Liver (tissue), 9 donors: ENCODE data around the gene PHF19. TPM values are rescaled to one million over a fixed set of nuclear protein-coding genes. Genes with fewer than 3 reads are reported as not detected.

Experiments
- DNase-seq: peaks from one replicate; pipeline ENCODE4 v3.0.0-alpha.2; 2017; ENCODE audit warnings: low spot score
- H3K27ac ChIP-seq, 2 donors: one replicate each; pipeline ENCODE4 v1.7.0; 2013; ENCODE audit warnings: inconsistent platforms in 2 of 2, low read length in 2 of 2, control low read depth in 1 of 2, low read depth in 1 of 2, mild to moderate bottlenecking in 1 of 2
- H3K27me3 ChIP-seq, 4 donors: one replicate each; pipeline versions ENCODE4 v1.6.1 to v1.7.0; 2013; ENCODE audit warnings: low read length in 3 of 4, inconsistent platforms in 1 of 4, mild to moderate bottlenecking in 1 of 4, moderate library complexity in 1 of 4; ENCODE audit not compliant: control insufficient read depth in 4 of 4, insufficient read depth in 4 of 4
- H3K36me3 ChIP-seq, 4 donors: one replicate each; pipeline versions ENCODE4 v1.6.1 to v1.7.0; 2013; ENCODE audit warnings: low read length in 3 of 4, mild to moderate bottlenecking in 3 of 4, low read depth in 1 of 4, moderate library complexity in 1 of 4; ENCODE audit not compliant: control insufficient read depth in 4 of 4, insufficient read depth in 3 of 4
- H3K4me1 ChIP-seq, 4 donors: one replicate each; pipeline versions ENCODE4 v1.6.1 to v1.7.0; 2013; ENCODE audit warnings: low read length in 3 of 4, mild to moderate bottlenecking in 3 of 4, moderate library complexity in 1 of 4; ENCODE audit not compliant: control insufficient read depth in 4 of 4, insufficient read depth in 4 of 4
- H3K4me3 ChIP-seq, 3 donors: one replicate each; pipeline versions ENCODE4 v1.6.1 to v1.7.0; 2013; ENCODE audit warnings: low read length in 3 of 3, control low read depth in 1 of 3, low read depth in 1 of 3, mild to moderate bottlenecking in 1 of 3
- H3K9ac ChIP-seq, 2 donors: one replicate each; pipeline ENCODE4 v1.7.0; 2013; ENCODE audit warnings: low read length in 2 of 2, mild to moderate bottlenecking in 2 of 2, moderate library complexity in 2 of 2, control low read depth in 1 of 2, low read depth in 1 of 2
- H3K9me3 ChIP-seq, 4 donors: one replicate each; pipeline versions ENCODE4 v1.6.1 to v1.7.0; 2013; ENCODE audit warnings: low read length in 3 of 4; ENCODE audit not compliant: control insufficient read depth in 4 of 4
- ATF3 ChIP-seq: IDR thresholded peaks from 2 replicates; pipeline ENCODE4 v1.6.1; 2016; ENCODE audit warnings: antibody characterized with exemption
- CTCF ChIP-seq: fragments of 150-350 bp; IDR thresholded peaks from 2 replicates; pipeline ENCODE4 v1.5.1; 2017; ENCODE audit warnings: improper control_type of control experiment, low read depth, low read length; ENCODE audit not compliant: missing input control
- FOXA1 ChIP-seq: IDR thresholded peaks from 2 replicates; pipeline ENCODE4 v1.6.1; 2016; ENCODE audit warnings: antibody characterized with exemption
- FOXA2 ChIP-seq: IDR thresholded peaks from 2 replicates; pipeline ENCODE4 v1.6.1; 2016; ENCODE audit warnings: antibody characterized with exemption
- JUND ChIP-seq, 2 donors: IDR thresholded peaks; 2 replicates each; pipeline ENCODE4 v1.6.1; 2016; ENCODE audit warnings: antibody characterized with exemption in 2 of 2
- NR2F2 ChIP-seq: IDR thresholded peaks from 2 replicates; pipeline ENCODE4 v1.6.1; 2016; ENCODE audit warnings: antibody characterized with exemption
- RAD21 ChIP-seq, 2 donors: IDR thresholded peaks; 2 replicates each; pipeline ENCODE4 v1.6.1; 2016; ENCODE audit warnings: antibody characterized with exemption in 2 of 2, mild to moderate bottlenecking in 2 of 2
- REST ChIP-seq: IDR thresholded peaks from 2 replicates; pipeline ENCODE4 v1.6.1; 2016; ENCODE audit warnings: antibody characterized with exemption, mild to moderate bottlenecking
- RXRA ChIP-seq, 2 donors: IDR thresholded peaks; 2 replicates each; pipeline ENCODE4 v1.6.1; 2017 to 2018; ENCODE audit warnings: antibody characterized with exemption in 2 of 2, mild to moderate bottlenecking in 1 of 2
- SP1 ChIP-seq: IDR thresholded peaks from 2 replicates; pipeline ENCODE4 v1.6.1; 2018; ENCODE audit warnings: antibody characterized with exemption, mild to moderate bottlenecking
- WGBS: extraction: QIAGEN DNeasy Blood & Tissue Kit; methylation state at CpG from one replicate; pipeline ENCODE4 v1.1.7; 2013; 5-methylcytosine and 5-hydroxymethylcytosine counted together
- polyA plus RNA-seq, 2 donors: library from polyadenylated mRNA; stranded (reverse) in 1 of 2; unstranded in 1 of 2; fragments of 200-250 nt in 1 of 2; fragments of >200 nt in 1 of 2; fragmentation: Nextera tagmentation in 1 of 2; extraction: Ambion mirVana in 1 of 2; gene quantifications; one replicate each; pipeline versions ENCODE4 v1.2.1 to v1.2.3, GENCODE V29; 2013 to 2015
- total RNA-seq, 2 donors: library from RNA; depleted of rRNA; stranded (reverse); fragments of >200 nt; gene quantifications; one replicate each; pipeline ENCODE4 v1.2.3, GENCODE V29; 2014
- TF ChIP-seq, protein P1 (sequence below): IDR thresholded peaks from 2 replicates; pipeline ENCODE4 v1.6.1; 2016; ENCODE audit warnings: antibody characterized with exemption
- TF ChIP-seq, protein P2 (sequence below): IDR thresholded peaks from 2 replicates; pipeline ENCODE4 v1.6.1; 2016; ENCODE audit warnings: antibody characterized with exemption
- donor health status: healthy.
- donor health status: healthy.
- donor health status: healthy.
- donor health status: healthy.
- donor health status: healthy.

PHF19 gene
- total and polyA plus RNA-seq, 4 donors = 1.9 to 16.0 (median 3.5) TPM

DNA sequence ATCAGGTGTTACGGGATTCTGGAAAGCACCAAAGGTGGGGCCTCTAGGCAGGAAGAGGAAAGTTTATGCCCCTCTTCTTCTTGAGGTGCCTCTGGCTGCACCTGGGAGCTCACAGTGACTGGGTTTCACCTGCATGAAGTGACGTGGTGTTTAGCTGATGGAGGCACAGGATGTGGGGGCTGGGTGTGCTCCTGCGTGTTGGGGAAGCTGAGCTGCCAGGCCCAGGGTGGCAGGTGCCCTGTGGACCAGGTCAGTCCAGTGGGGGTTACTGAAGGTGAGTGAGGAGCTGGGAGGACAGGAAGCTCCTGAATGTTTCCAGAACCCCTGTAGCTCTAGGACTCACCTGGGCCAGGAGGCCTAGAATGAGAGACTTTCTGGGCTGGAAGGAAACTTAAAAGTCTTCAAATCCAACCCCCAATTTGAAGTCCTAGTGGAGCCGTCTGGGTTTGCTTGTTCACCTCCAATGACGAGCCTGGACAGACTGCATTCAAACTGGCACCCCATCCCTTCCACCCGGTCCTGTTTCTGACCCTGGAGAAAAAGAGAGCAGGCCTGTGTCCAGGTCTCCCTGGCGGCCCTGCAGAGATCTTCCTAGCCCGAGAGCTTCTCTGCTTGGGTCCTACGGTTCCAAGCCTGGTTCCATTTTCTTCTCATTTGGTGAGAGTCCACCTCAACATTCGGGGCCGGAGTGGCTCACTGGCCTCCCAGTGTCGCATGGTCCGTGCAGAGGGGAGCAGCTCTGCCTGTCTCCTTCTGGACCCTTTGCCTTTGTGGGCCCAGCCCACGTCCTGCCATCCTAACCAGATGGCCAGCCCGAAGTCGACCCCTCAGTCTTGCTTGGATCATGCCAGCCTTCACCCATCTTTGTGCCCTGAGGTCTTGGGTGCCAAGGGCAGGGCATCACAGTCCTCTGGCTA, 27.3 kb upstream of the PHF19 start:
- TF ChIP-seq, protein P1, sequence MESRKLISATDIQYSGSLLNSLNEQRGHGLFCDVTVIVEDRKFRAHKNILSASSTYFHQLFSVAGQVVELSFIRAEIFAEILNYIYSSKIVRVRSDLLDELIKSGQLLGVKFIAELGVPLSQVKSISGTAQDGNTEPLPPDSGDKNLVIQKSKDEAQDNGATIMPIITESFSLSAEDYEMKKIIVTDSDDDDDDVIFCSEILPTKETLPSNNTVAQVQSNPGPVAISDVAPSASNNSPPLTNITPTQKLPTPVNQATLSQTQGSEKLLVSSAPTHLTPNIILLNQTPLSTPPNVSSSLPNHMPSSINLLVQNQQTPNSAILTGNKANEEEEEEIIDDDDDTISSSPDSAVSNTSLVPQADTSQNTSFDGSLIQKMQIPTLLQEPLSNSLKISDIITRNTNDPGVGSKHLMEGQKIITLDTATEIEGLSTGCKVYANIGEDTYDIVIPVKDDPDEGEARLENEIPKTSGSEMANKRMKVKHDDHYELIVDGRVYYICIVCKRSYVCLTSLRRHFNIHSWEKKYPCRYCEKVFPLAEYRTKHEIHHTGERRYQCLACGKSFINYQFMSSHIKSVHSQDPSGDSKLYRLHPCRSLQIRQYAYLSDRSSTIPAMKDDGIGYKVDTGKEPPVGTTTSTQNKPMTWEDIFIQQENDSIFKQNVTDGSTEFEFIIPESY = no peak
- TF ChIP-seq JUND (IDR thresholded peaks at IDR 0.05) (no peak), NR2F2 (no peak), ATF3 (no peak), RAD21 (IDR thresholded peaks at IDR 0.05) (no peak), RXRA (IDR thresholded peaks at IDR 0.05) (no peak), SP1 (no peak), FOXA1 (no peak), REST (no peak), CTCF (no peak), FOXA2 (no peak)
- H3K36me3 ChIP-seq = peaks cover 0 to 2% (median 0%) of the 10 kb centered on the region in 4 donors
- 91% methylated on average over 16 of the region's 16 CpGs for WGBS
- no peaks in the 10 kb centered on the region for H3K27me3 ChIP-seq
- no peak overlapping the region for H3K4me3 ChIP-seq
- H3K27ac ChIP-seq = no peak overlapping the region
- no peaks in the 10 kb centered on the region for H3K4me1 ChIP-seq
- no peaks in the 10 kb centered on the region for H3K9me3 ChIP-seq
- DNase-seq = no peak
- H3K9ac ChIP-seq = no peak overlapping the region

DNA sequence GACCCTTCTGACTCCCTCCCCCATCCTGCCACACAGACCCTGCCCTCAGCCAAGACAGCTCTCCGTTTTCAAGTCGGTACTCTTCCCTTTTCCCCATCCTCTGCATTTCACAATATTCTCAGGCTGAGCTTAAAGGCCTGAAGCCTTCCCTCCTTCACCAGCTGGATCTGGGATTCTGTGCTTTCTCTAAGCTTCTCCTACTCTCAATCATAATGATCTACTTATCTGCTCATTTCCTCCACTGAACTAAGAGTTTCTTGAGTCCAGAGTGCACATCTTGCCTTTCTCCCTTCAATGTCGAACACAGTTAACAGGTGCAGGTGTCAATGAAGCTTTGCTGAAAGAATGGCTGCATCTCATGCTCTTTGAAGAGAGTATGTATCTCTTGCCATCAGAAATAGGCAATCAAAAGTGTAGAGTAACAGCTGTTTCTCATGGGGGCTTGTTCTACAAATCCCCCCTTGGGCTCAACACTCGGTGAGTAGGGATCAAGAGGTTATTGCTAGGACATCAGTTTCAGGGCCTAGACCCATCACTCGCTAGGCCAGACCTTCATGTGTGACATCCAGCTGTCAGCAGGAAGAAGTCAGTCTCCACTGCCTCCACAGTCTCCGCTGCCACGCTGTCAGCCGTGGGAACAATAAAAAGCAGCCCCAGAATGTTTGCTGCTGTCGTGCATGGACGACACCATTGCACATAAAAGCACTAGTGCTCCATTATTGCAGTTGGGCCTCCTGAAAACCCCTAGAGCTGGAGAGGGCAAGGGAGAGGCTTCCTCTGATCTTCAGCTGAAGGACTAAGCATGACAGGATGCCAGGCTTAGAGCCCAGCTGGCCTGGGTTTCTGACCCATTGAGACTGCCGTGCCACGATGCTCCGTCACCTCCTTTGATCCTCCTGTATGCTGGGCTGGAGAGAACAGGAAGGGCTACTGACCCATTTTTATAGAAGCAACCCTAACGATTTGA, 25.9 kb upstream of the PHF19 start:
- TF ChIP-seq FOXA2 = no peak
- TF ChIP-seq REST = no peak
- TF ChIP-seq, protein P2, sequence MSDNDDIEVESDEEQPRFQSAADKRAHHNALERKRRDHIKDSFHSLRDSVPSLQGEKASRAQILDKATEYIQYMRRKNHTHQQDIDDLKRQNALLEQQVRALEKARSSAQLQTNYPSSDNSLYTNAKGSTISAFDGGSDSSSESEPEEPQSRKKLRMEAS = no peak
- no peak overlapping the region for H3K9ac ChIP-seq
- H3K4me1 ChIP-seq = no peaks in the 10 kb centered on the region
- H3K27me3 ChIP-seq = no peaks in the 10 kb centered on the region
- DNase-seq = no peak
- H3K36me3 ChIP-seq = no peaks in the 10 kb centered on the region
- H3K4me3 ChIP-seq = no peak overlapping the region
- no peaks in the 10 kb centered on the region for H3K9me3 ChIP-seq
- WGBS = 85% methylated on average over 14 of the region's 14 CpGs
- H3K27ac ChIP-seq = no peak overlapping the region
